WI38 (cell line): ENCODE data around the gene CEACAM18.
A peak's percentile ranks its signal among the peaks of the same experiment; 100 is the strongest.

Experiments used
- H3K4me3 ChIP-seq: 2 replicates; pipeline ENCODE4 v1.5.1; 2011; ENCODE audit warnings: low read depth, mild to moderate bottlenecking, control low read depth, low read length
- TF ChIP-seq, protein P1 (sequence below): IDR thresholded peaks from 2 replicates; pipeline ENCODE4 v1.5.1; 2012; ENCODE audit warnings: low read depth, mild to moderate bottlenecking, control low read depth, low read length

Gene CEACAM18

GRCh38 chr19:51471527-51471926, 6.8 kb upstream of the CEACAM18 start:
- H3K4me3 ChIP-seq: no peak overlapping the region
- TF ChIP-seq, protein P1, sequence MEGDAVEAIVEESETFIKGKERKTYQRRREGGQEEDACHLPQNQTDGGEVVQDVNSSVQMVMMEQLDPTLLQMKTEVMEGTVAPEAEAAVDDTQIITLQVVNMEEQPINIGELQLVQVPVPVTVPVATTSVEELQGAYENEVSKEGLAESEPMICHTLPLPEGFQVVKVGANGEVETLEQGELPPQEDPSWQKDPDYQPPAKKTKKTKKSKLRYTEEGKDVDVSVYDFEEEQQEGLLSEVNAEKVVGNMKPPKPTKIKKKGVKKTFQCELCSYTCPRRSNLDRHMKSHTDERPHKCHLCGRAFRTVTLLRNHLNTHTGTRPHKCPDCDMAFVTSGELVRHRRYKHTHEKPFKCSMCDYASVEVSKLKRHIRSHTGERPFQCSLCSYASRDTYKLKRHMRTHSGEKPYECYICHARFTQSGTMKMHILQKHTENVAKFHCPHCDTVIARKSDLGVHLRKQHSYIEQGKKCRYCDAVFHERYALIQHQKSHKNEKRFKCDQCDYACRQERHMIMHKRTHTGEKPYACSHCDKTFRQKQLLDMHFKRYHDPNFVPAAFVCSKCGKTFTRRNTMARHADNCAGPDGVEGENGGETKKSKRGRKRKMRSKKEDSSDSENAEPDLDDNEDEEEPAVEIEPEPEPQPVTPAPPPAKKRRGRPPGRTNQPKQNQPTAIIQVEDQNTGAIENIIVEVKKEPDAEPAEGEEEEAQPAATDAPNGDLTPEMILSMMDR: no peak

DNA sequence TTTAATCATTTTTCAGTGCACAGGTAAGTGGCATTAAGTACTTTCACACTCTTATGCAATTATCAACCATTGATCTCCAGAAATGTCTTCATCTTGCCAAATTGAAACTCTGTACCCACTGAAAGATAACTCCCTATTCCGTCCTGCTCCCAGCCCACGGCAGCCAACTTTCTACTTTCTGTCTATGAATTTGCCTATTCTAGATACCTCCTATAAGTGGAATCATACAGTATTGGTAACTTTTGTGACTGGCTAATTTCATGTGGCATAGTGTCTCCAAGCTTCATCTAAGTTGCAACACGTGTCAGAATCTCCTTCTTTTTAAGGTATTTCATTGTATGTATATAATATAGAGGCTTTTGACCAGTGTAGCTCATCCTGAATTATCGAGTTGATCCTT, 5.7 kb upstream of the CEACAM18 start:
- no peak overlapping the region for H3K4me3 ChIP-seq
- TF ChIP-seq, protein P1: no peak

- TF ChIP-seq, protein P1: peak; percentile 45
- no peak overlapping the region for H3K4me3 ChIP-seq
Observed at GRCh38 chr19:51473009-51473707, 5.2 kb upstream of the CEACAM18 start.

DNA sequence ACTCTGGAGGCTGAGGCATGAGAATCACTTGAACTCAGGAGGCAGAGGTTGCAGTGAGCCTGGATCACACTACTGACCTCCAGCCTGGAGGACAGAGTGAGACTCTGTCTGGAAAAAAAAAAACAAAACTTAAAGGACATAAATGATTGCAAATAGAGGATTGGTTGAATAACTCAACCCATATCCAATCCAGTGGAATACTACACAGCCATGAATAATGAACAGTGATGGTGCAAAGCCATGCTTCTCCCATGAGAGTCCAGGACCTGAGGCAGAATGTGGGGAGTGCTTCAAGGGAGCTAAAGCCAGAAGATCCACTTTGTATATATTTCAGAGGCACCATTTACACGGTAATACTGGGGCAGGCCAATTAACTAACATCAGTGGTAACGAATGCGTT, 2.2 kb upstream of the CEACAM18 start:
- TF ChIP-seq, protein P1: no peak

DNA sequence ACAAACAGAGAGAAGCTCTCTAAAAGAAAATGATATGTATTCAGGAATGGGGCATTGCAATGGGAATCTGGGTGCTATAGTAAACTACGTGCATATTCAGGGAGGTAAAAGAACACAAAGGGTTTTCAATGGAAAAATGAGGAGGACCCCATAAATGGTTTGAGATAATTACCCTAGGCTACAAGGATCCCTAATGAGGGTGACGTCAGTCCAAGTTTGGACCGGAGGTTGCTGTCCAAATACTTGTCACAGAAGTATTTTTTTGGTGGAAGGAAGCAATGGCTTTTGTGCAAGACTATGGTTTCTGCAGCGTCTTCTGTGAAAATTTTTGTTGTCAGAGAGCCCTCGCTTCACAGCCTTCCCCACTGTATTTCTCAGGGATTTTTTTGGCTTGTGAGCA, 995 bp upstream of the CEACAM18 start:
- TF ChIP-seq, protein P1: no peak
- no peak overlapping the region for H3K4me3 ChIP-seq

More for the DNA sequence above, 2.2 kb upstream of the CEACAM18 start:
- H3K4me3 ChIP-seq: no peak overlapping the region

GRCh38 chr19:51479531-51480331, 1.4 kb downstream of the CEACAM18 start:
- TF ChIP-seq, protein P1: no peak
- H3K4me3 ChIP-seq: no peak overlapping the region

GRCh38 chr19:51480590-51480989, 2.3 kb downstream of the CEACAM18 start:
- H3K4me3 ChIP-seq: no peak overlapping the region
- TF ChIP-seq, protein P1: no peak
